HFFc6 (cell line): Measurements from ENCODE around the gene SPTSSB. TPM values are rescaled to one million over a fixed set of nuclear protein-coding genes. Genes with fewer than 3 reads are reported as not detected.

Source experiments
- DNase-seq: peaks from one replicate; pipeline ENCODE4 v3.0.0-alpha.2; 2018
- H3K27ac Mint-ChIP-seq: 2 replicates; pipeline ENCODE4 v1.8.0; 2020; ENCODE audit warnings: mild to moderate bottlenecking, mixed read lengths
- H3K27me3 Mint-ChIP-seq: 2 replicates; pipeline ENCODE4 v1.8.0; 2021; ENCODE audit warnings: mild to moderate bottlenecking, moderate library complexity, mixed read lengths; ENCODE audit not compliant: insufficient read depth
- H3K36me3 Mint-ChIP-seq: 2 replicates; pipeline ENCODE4 v1.8.0; 2021; ENCODE audit warnings: low read depth, mixed read lengths
- H3K4me1 Mint-ChIP-seq: 2 replicates; pipeline ENCODE4 v1.8.0; 2020; ENCODE audit warnings: low read depth, mixed read lengths
- H3K4me3 Mint-ChIP-seq: 2 replicates; pipeline ENCODE4 v1.8.0; 2020; ENCODE audit warnings: mild to moderate bottlenecking, moderate library complexity, mixed read lengths
- H3K9me3 Mint-ChIP-seq: 2 replicates; pipeline ENCODE4 v1.8.0; 2020; ENCODE audit warnings: mild to moderate bottlenecking, mixed read lengths
- total RNA-seq, 6 experiments: library from RNA; stranded (reverse); fragmentation: NEBNext Ultra II Directional; extraction: Animal tissue kit (Norgen Biotek cat#: 25700); gene quantifications; 2 replicates in 1 of 6; 3 replicates in 5 of 6; pipeline ENCODE4 v1.2.3, GENCODE V29; 2021
- TF ChIP-seq, protein P1 (sequence below): fragments of 200-600 bp; sonication (generic); IDR thresholded peaks from 2 replicates; pipeline ENCODE4 v1.5.0; 2021; ENCODE audit warnings: antibody characterized with exemption, mild to moderate bottlenecking

The SPTSSB gene
- total RNA-seq, 6 experiments from 2014 or later: not detected

GRCh38 chr3:161323926-161324621 lies 47.2 kb downstream of the SPTSSB start:
- TF ChIP-seq, protein P1, sequence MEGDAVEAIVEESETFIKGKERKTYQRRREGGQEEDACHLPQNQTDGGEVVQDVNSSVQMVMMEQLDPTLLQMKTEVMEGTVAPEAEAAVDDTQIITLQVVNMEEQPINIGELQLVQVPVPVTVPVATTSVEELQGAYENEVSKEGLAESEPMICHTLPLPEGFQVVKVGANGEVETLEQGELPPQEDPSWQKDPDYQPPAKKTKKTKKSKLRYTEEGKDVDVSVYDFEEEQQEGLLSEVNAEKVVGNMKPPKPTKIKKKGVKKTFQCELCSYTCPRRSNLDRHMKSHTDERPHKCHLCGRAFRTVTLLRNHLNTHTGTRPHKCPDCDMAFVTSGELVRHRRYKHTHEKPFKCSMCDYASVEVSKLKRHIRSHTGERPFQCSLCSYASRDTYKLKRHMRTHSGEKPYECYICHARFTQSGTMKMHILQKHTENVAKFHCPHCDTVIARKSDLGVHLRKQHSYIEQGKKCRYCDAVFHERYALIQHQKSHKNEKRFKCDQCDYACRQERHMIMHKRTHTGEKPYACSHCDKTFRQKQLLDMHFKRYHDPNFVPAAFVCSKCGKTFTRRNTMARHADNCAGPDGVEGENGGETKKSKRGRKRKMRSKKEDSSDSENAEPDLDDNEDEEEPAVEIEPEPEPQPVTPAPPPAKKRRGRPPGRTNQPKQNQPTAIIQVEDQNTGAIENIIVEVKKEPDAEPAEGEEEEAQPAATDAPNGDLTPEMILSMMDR: no peak
- peaks cover 7% of the 10 kb centered on the region; the same call in 1 of the 2 replicates for H3K9me3 Mint-ChIP-seq
- no peaks in the 10 kb centered on the region for H3K4me1 Mint-ChIP-seq
- H3K4me3 Mint-ChIP-seq: no peak overlapping the region
- H3K27me3 Mint-ChIP-seq: no peaks in the 10 kb centered on the region
- H3K36me3 Mint-ChIP-seq: no peaks in the 10 kb centered on the region
- H3K27ac Mint-ChIP-seq: no peak overlapping the region
- DNase-seq: no peak

DNA sequence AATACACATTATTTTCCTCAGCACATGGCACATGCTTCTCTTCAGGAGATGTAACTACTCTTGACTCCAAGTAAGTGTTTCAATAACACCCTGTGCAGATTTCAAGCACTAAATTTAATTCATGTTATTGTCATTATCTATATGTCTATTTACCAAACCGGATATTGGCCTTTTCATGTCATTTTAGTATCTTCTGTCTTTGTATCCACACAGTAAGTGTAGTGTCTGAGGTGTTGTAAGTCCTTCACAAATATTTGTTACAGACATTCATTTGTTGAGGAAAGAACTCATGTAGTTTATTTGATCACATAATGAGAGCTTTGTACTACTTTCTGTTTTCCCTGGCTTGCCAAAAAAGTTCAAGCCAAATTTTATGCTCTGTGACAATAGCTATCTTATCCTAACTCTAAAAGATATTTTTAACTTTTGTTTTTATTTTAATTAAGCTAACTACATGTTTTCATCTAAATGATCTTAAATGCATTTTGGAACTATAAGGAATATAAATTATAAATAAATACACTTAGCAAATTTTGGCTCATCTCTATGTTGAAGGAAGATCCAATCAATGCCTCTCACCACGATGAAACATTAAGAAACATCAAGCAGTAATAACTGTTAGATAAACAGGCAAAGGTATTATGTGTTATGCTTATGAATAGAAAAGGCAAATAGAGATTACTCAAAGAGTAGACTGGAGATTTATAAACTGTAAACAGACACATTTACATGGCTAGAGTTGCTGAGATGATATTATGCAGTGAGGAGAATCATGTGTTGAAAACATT lies 48.3 kb downstream of the SPTSSB start:
- Mint-ChIP-seq H3K27me3 (no peaks in the 10 kb centered on the region), H3K4me3 (no peak overlapping the region), H3K36me3 (no peaks in the 10 kb centered on the region), H3K4me1 (no peaks in the 10 kb centered on the region), H3K9me3 (peaks cover 8% of the 10 kb centered on the region), H3K27ac (no peak overlapping the region)
- DNase-seq: no peak
- TF ChIP-seq, protein P1: no peak

DNA sequence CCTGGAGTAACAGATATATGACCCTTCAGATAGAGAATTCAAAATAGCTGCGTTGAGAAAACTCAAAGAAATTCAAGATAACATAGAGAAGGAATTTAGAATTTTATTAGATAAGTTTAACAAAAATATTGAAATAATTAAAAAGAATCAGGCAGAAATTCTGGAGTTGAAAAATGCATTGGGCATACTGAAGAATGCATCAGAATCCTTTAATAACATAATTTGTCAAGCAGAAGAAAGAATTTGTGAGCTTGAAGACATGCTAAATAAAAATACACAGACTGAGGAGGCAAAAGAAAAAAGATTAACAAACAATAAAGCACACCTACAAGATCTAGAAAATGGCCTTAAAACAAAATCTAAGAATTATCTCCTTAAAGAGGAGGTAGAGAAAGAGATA lies 50.5 kb downstream of the SPTSSB start:
- H3K27ac Mint-ChIP-seq: no peak overlapping the region
- H3K36me3 Mint-ChIP-seq: no peaks in the 10 kb centered on the region
- DNase-seq: no peak
- H3K4me3 Mint-ChIP-seq: no peak overlapping the region
- peaks cover 22% of the 10 kb centered on the region for H3K9me3 Mint-ChIP-seq
- H3K4me1 Mint-ChIP-seq: no peaks in the 10 kb centered on the region
- no peaks in the 10 kb centered on the region; the same call in 1 of the 2 replicates for H3K27me3 Mint-ChIP-seq
- TF ChIP-seq, protein P1: no peak

DNA sequence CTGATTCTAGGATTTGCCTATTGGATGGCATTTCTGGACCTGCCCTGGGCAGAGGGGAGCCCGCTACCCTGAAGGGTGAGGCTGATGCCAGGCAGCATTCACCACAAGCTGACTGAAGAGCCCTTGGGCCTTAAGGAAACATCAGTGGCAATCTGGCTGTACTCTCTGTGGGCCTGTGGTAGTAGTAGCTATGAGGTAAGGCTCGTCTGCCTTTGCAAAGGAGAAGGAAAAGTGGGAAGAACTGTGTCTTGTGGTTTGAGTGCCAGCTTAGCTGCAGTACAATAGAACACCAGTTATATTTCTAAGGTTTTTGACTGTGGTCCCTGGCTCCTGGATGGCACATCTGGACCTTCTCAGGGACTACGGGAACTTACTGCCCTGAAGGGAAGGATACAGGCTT lies 51.5 kb downstream of the SPTSSB start:
- Mint-ChIP-seq H3K27me3 (no peaks in the 10 kb centered on the region; the same call in 1 of the 2 replicates), H3K27ac (no peak overlapping the region), H3K4me3 (no peak overlapping the region), H3K9me3 (peaks cover 22% of the 10 kb centered on the region), H3K4me1 (no peaks in the 10 kb centered on the region), H3K36me3 (no peaks in the 10 kb centered on the region)
- DNase-seq: no peak
- TF ChIP-seq, protein P1: no peak

GRCh38 chr3:161317077-161317476 lies 54.2 kb downstream of the SPTSSB start:
- peaks cover 28% of the 10 kb centered on the region for H3K9me3 Mint-ChIP-seq

More at GRCh38 chr3:161317077-161317476, 54.2 kb downstream of the SPTSSB start:
- Mint-ChIP-seq H3K4me3 (no peak overlapping the region), H3K27me3 (no peaks in the 10 kb centered on the region; the same call in 1 of the 2 replicates), H3K36me3 (no peaks in the 10 kb centered on the region), H3K4me1 (no peaks in the 10 kb centered on the region), H3K27ac (no peak overlapping the region)
- DNase-seq: no peak
- TF ChIP-seq, protein P1: no peak
